Thymus (tissue), 11 donors: ENCODE data around the gene OAT. TPM values are rescaled to one million over a fixed set of nuclear protein-coding genes. Genes with fewer than 3 reads are reported as not detected.

Source experiments
- DNase-seq, 9 donors: peaks; one replicate each; pipeline ENCODE4 v3.0.0-alpha.2; 2013; ENCODE audit warnings: low spot score in 9 of 9, low read depth in 6 of 9, missing footprints in 1 of 9
- H3K27ac ChIP-seq, 2 donors: one replicate each; pipeline ENCODE4 v1.5.1; 2013; ENCODE audit warnings: control low read depth in 1 of 2, low read depth in 1 of 2, low read length in 1 of 2, mild to moderate bottlenecking in 1 of 2, moderate library complexity in 1 of 2
- H3K27me3 ChIP-seq, 2 donors: one replicate each; pipeline ENCODE4 v1.5.1; 2013; ENCODE audit warnings: low read length in 1 of 2; ENCODE audit not compliant: control insufficient read depth in 2 of 2, insufficient read depth in 1 of 2
- H3K36me3 ChIP-seq, 2 donors: one replicate each; pipeline ENCODE4 v1.5.1; 2013; ENCODE audit warnings: low read length in 1 of 2, mild to moderate bottlenecking in 1 of 2, moderate library complexity in 1 of 2; ENCODE audit not compliant: control insufficient read depth in 2 of 2, insufficient read depth in 2 of 2
- H3K4me1 ChIP-seq, 2 donors: one replicate each; pipeline ENCODE4 v1.5.1; 2013; ENCODE audit warnings: low read length in 2 of 2; ENCODE audit not compliant: control insufficient read depth in 2 of 2, insufficient read depth in 2 of 2
- H3K4me3 ChIP-seq, 2 donors: one replicate each; pipeline ENCODE4 v1.5.1; 2013; ENCODE audit warnings: low read length in 2 of 2, control low read depth in 1 of 2, mild to moderate bottlenecking in 1 of 2
- H3K9me3 ChIP-seq, 2 donors: one replicate each; pipeline ENCODE4 v1.5.1; 2013; ENCODE audit warnings: low read length in 1 of 2, mild to moderate bottlenecking in 1 of 2; ENCODE audit not compliant: control insufficient read depth in 2 of 2, insufficient read depth in 1 of 2
- WGBS: extraction: QIAGEN DNeasy Blood & Tissue Kit; methylation state at CpG from one replicate; pipeline ENCODE4 v1.1.7; 2013; 5-methylcytosine and 5-hydroxymethylcytosine counted together
- polyA plus RNA-seq: library from polyadenylated mRNA; stranded (reverse); fragments of 200-250 nt; gene quantifications from one replicate; pipeline ENCODE4 v1.2.3, GENCODE V29; 2013
- total RNA-seq: library from RNA; stranded (reverse); fragments of 120-200 nt; gene quantifications from one replicate; pipeline ENCODE4 v1.2.4, GENCODE V29; 2013
- donor health status: healthy.

The OAT gene
- total and polyA plus RNA-seq, 2 donors: 41.4 to 50.9 TPM

GRCh38 chr10:124378881-124379471, 39.7 kb downstream of the OAT start:
- DNase-seq: no peak
- 93% methylated on average over 16 of the region's 16 CpGs for WGBS
- H3K27ac ChIP-seq: no peak overlapping the region
- H3K27me3 ChIP-seq: peaks cover 14 to 39% of the 10 kb centered on the region in 2 donors
- H3K4me3 ChIP-seq: no peak overlapping the region
- H3K36me3 ChIP-seq: no peaks in the 10 kb centered on the region
- no peaks in the 10 kb centered on the region for H3K4me1 ChIP-seq
- no peaks in the 10 kb centered on the region for H3K9me3 ChIP-seq

DNA sequence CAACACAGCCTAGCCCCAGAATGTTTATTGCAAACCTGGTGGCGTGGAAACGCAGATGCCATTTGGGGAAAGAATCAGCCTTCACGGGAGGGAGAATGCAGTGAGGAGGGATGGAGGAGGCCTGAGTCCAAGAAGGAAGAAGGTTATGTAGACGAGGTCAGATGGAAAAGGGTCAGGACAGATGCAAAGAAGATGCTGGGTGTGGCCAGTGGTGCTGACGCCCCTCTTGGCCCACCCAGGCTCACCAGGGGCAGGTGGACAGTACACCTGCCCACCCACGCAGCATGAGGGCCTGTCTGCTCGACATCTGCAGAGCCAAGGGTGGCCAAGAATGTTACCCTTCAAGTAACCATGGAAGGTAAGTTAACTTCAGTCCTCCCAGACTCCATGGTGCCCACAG, 40.5 kb downstream of the OAT start:
- no peak for DNase-seq
- H3K27me3 ChIP-seq: peaks cover 14 to 37% of the 10 kb centered on the region in 2 donors
- 96% methylated on average over 7 of the region's 7 CpGs for WGBS

GRCh38 chr10:124377101-124377500, 41.6 kb downstream of the OAT start:
- Histone ChIP-seq H3K4me1 (no peaks in the 10 kb centered on the region), H3K36me3 (no peaks in the 10 kb centered on the region), H3K27ac (no peak overlapping the region), H3K9me3 (no peaks in the 10 kb centered on the region), H3K4me3 (no peak overlapping the region), H3K27me3 (peaks cover 12 to 34% of the 10 kb centered on the region in 2 donors)
- no peak for DNase-seq
- WGBS: 95% methylated on average over 8 of the region's 8 CpGs

More for the DNA sequence above, 40.5 kb downstream of the OAT start:
- H3K27ac ChIP-seq: no peak overlapping the region
- H3K4me3 ChIP-seq: no peak overlapping the region
- no peaks in the 10 kb centered on the region for H3K9me3 ChIP-seq
- H3K4me1 ChIP-seq: no peaks in the 10 kb centered on the region
- no peaks in the 10 kb centered on the region for H3K36me3 ChIP-seq

DNA sequence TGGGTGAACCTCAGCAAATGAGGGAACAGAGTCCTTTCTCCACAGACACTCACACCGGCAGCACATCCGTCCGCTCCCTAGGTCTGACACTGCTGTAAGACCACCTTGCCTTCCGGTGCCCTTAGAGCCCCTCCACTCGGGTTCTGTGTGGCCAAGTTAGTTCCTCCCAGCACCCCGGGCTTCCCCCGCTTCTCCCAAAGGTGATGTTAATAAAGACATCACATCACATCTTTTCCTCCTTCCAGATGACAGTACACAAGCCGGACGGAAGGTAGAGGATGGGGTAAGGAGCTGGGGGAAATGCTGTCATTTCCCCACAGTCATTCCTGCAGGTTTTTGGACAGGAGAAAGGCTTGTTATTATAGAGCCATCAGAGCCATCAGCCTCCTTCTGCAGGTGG, 42.3 kb downstream of the OAT start:
- Histone ChIP-seq H3K27ac (no peak overlapping the region), H3K36me3 (no peaks in the 10 kb centered on the region), H3K4me3 (no peak overlapping the region), H3K4me1 (no peaks in the 10 kb centered on the region), H3K9me3 (no peaks in the 10 kb centered on the region), H3K27me3 (peaks cover 11 to 30% of the 10 kb centered on the region in 2 donors)
- 96% methylated on average over 9 of the region's 9 CpGs for WGBS
- no peak for DNase-seq

DNA sequence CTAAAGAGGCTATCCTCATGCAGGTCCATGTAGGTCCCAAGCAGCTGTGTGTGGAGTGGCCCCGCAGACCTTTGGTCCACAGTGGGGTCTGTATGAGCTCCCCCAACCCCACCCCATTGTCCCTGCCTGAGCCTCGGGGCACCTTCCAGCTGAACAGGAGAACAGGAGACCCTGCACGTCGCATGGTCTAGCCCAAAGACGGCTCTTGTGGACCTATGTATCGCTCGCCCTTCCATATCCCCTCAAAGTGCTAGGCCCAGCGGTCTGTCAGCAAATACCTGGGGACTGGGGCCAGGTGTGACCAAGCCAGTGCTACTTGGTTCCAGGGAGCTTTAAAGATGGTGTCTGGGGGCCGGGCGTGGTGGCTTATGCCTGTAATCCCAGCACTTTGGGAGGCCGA, 43.0 kb downstream of the OAT start:
- Histone ChIP-seq H3K27ac (no peak overlapping the region), H3K4me3 (no peak overlapping the region), H3K27me3 (peaks cover 3 to 23% of the 10 kb centered on the region in 2 donors), H3K9me3 (no peaks in the 10 kb centered on the region), H3K4me1 (no peaks in the 10 kb centered on the region), H3K36me3 (no peaks in the 10 kb centered on the region)
- 98% methylated on average over 11 of the region's 11 CpGs for WGBS
- no peak for DNase-seq

DNA sequence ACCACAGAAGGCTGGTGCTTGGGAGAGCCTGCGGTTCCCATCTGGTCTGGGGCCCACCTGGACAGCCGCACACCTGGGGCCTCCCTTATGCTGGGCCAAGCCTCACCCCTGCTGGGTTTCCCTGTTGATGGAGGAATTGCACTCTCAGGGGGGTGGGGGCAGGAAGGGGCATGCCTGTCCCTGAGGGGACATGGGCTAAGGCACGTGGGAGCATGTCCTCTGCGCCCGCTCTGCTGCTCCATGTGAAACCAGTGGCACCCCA, 43.4 kb downstream of the OAT start:
- Histone ChIP-seq H3K36me3 (no peaks in the 10 kb centered on the region), H3K4me3 (no peak overlapping the region), H3K4me1 (no peaks in the 10 kb centered on the region), H3K27ac (no peak overlapping the region), H3K9me3 (no peaks in the 10 kb centered on the region), H3K27me3 (peaks cover 2 to 19% of the 10 kb centered on the region in 2 donors)
- 97% methylated on average over 5 of the region's 5 CpGs for WGBS
- no peak for DNase-seq

DNA sequence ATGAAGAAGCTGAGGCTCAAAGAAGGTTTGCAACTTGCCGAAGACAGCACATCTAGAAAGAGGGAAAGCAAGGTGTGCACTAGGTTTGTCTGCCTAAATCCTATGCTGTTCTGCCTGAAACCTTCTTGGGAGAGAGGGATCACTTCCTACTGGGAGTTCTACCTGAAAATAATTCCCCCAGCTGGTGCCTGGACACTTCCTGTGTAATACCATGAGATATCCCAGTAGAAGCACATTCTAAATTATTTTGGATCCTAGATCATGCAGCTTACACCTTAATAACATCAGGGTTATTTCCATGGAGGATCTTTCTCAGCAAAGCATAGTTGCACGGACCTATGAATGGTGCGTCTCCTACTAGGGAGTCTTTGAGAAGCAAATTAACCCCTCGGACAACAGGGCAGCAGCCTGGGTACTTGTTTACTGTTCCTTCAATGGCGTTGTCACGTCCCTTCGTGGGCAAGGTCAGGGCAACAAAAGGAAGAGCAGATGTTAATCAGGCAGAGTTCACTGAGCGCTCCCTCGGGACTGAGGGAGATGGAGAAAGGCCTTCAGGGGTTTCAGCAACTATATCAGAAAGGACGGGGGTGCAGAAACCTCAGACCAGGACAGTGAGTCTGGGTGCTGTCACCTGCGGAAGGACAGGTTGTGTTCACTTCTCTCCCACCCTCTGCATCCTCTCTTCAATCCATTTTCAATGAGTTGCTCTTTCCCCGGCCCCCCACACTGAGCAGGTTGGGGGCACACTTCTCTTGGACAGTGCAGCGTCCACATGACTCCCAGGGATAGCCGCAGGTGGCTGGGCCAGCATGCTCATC, 44.0 kb downstream of the OAT start:
- no peak for DNase-seq
- Histone ChIP-seq H3K4me1 (no peaks in the 10 kb centered on the region), H3K27me3 (peaks cover 0 to 13% of the 10 kb centered on the region in 2 donors), H3K36me3 (no peaks in the 10 kb centered on the region), H3K4me3 (no peak overlapping the region), H3K27ac (no peak overlapping the region), H3K9me3 (no peaks in the 10 kb centered on the region)
- WGBS: 92% methylated on average over 14 of the region's 14 CpGs

DNA sequence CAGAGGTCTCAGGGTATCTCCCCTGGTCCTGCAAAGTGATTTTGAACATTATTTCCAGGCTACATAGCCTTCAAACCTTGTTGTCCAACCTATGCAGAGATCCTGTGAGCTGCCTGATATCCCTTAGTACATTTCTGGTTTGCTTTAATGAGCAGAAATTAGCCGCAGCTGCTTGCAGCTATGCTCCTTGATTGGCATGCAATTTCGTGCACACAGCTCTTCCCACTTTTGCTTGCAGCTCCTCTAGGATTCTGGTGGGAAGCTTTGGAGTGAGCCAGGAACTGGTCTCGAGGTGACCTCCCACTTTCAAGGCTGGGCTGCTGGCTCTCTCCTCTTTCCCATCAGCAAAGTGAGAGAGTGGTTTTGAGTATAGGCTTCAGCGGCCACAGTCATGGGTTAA, 45.8 kb downstream of the OAT start:
- 91% methylated on average over 4 of the region's 4 CpGs for WGBS
- no peak for DNase-seq
- no peaks in the 10 kb centered on the region for H3K9me3 ChIP-seq
- H3K4me1 ChIP-seq: no peaks in the 10 kb centered on the region
- H3K27me3 ChIP-seq: no peaks in the 10 kb centered on the region
- no peaks in the 10 kb centered on the region for H3K36me3 ChIP-seq
- no peak overlapping the region for H3K27ac ChIP-seq
- H3K4me3 ChIP-seq: no peak overlapping the region

DNA sequence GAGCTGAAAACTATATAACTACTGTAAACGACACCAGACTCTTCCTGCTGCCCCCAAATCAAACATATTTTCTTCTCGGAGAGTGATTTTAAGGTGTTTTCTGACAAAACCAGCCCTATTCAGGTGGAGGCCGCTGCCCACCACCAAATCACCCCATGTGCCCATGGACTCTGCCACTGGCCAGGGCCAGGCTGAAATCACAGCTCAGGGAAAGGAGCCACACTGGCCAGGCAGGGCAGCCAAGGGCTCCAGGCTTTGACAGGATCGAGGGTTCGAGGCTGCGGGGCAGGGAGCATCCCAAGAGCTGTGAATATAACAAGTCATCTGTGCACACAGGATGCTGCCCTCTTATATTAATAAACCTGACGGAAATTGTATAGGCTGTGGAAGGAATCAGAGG, 48.3 kb downstream of the OAT start:
- H3K27ac ChIP-seq: no peak overlapping the region
- DNase-seq: no peak
- 67% methylated on average over 7 of the region's 7 CpGs for WGBS
- H3K4me3 ChIP-seq: no peak overlapping the region
- no peaks in the 10 kb centered on the region for H3K9me3 ChIP-seq
- no peaks in the 10 kb centered on the region for H3K36me3 ChIP-seq
- no peaks in the 10 kb centered on the region for H3K27me3 ChIP-seq
- peaks cover 4 to 15% of the 10 kb centered on the region in 2 donors for H3K4me1 ChIP-seq
